UCSD-AML1 (cell line): ENCODE data around the gene SGCB.

Experiments
- DNase-seq: peaks from one replicate; lab custom pipeline; 2025; ENCODE audit not compliant: unreplicated experiment; lab: John Stamatoyannopoulos, UW

Gene SGCB

GRCh38 chr4:52028970-52029369, 9.1 kb downstream of the SGCB start:
- DNase-seq: no peak

DNA sequence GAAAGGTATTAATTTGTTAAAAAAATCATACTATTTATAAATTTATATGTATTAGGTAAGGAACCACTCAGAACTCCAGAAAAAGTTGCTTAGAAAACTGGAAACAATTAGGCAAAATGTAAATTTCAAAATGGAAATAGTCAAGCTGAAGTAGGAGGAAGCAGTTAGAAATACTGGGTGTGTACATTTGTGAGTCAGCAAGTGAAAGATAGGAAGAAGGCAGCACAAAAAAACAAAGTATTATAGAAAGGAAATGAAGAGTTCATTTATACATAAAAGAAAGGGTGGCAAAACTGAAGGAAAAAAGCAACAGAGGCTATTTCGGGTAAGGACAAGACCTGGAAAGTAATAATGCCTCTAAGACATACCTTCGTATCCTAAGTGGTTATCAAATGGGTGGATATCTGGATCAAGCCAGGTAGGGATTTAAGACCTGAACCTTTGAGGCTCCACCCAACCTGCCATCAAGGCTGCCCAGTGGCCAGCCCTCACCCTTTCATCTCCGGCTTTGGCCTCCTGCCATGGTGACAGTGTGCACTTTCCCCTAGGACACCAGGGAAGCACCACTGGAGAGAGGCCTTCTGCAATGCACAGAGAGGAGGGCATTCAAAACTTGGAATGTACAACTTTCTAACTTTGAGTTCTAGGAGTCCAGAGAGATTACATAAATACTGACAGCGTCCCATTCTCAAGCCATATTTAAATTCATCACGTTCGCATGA, 18.0 kb downstream of the SGCB start, which contains the start of gene LRRC66:
LRRC66 (minus strand) TSS at position 428 of the 722 bp plus-strand sequence. CDS start 2,750 bp downstream, outside the sequence.
- DNase-seq: no peak

GRCh38 chr4:52017814-52018213, 20.3 kb downstream of the SGCB start:
- no peak for DNase-seq

DNA sequence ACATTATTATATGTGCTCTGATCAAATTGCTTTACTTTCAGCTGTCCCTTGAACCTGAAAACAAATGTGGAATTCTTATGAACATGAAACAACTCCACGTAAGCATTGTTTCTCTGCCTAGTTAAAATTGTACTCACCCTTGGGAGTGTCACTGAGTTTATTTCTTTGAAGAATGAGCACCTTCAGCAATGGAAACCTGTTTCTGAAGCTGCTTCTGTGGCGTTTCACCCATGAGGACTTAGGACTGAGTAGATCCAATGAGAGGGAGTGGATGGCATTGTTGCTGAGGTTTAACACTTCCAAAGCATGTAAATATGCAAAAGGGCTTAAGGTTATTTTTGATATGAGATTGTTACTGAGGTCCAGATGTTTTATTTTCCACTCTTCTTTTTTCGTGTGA, 21.1 kb downstream of the SGCB start:
- no peak for DNase-seq

DNA sequence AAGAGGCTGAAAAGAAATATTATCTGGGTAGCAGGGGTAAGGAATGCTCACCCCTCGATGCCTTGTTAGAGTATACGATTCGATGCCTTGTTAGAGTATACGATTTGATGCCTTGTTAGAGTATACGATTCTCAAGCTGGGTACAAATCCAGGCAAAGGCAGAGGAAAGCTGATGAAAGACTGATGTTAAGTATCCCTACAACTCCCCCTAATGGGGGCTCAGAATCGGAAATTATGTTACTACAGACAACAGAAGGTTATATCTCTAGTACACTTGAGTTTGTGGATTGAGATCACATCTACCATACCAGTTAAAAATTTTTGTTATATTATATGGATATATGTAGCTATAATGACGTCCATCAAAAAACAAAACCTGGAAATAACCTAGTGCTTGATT, 22.7 kb downstream of the SGCB start:
- no peak for DNase-seq

GRCh38 chr4:52014903-52015302, 23.2 kb downstream of the SGCB start:
- no peak for DNase-seq

GRCh38 chr4:52012651-52013050, 25.4 kb downstream of the SGCB start:
- DNase-seq: no peak

DNA sequence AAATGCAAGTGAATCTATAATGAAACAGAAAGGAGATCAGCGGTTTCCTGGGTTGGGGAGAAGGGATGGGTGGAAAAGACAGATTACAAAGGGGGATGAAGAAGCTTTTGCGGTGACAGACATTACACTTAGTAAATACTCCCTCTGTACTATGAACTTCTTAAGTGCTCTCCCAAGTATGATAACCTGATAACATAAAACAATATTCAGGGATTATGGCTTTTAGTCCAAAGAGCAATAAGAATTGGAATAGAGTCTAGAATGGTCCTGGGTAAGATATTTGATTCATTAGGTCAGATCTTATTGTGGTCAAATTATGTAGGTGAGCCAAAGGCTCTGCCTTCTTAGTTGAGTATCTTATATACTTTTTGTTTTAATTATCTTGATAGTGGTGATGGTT, 27.1 kb downstream of the SGCB start:
- DNase-seq: no peak

DNA sequence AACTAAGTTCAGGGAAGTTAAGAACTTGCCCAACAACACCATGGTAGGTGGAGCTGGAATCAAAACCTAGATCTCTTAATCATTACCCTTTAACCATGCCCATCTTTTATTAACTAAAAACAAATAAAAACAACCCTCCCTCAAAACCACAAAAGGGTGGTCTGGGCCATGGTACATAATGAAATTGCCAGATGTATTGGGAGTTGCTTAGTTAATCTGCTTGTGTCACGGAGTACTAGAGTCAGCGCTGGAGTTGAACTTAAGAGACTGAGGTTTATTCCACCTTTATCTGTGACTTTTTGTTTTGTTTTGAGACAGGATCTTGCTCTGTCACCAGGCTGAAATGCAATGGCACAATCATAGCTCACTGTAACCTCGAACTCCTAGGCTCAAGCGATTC, 31.2 kb downstream of the SGCB start:
- no peak for DNase-seq

DNA sequence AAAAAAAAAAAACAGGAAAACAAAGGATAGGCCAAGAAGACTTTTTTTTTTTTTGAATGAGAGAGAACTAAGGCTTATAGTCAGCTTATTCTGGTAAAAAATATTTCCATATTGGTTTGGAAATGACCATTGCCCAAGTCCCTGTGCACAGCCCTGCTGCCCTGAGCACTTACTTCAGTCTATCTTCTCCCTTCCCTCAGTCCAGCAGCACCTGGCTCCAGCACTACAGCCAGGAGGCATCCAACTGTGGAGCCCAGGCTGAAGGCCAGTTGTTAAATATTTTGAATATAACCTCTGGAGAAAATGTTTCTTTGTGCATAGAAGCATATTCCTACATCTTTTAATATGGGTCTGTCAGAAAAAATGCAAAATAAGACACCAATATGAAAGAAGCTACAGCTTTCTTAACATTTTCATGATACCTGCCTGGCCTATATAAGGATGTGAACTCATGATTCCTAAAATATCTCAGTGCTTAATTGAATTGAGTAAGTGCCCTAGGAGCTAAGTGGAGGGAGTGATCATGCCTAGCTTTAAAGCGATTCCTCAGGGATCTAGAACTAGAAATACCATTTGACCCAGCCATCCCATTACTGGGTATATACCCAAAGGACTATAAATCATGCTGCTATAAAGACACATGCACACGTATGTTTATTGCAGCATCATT, 32.4 kb downstream of the SGCB start:
- no peak for DNase-seq

- DNase-seq: no peak
Measured at GRCh38 chr4:52004414-52004813, 33.7 kb downstream of the SGCB start.

- DNase-seq: no peak
Measured at GRCh38 chr4:52001616-52002015, 36.5 kb downstream of the SGCB start.

GRCh38 chr4:51999250-51999649, 38.8 kb downstream of the SGCB start:
- DNase-seq: no peak

DNA sequence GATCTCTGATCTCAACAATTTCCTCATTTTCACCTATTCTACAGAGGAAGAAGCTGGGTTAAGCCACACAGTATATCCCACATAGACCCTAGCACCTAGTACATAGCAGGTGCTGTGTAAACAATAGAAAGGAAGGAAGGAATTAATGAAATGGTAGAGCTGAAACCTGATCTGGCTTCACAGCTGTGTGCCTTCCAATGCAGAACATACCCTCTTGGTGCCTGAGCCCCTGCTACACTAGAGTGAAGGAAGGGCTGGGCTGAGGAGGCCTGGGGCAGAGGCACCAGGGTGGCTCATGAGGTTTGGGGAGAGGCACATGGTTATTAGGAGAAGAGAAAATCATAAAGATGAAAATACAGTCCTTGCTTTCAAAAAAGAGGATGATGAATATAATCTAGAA, 39.3 kb downstream of the SGCB start:
- DNase-seq: no peak

GRCh38 chr4:51997647-51998046, 40.5 kb downstream of the SGCB start:
- DNase-seq: no peak

DNA sequence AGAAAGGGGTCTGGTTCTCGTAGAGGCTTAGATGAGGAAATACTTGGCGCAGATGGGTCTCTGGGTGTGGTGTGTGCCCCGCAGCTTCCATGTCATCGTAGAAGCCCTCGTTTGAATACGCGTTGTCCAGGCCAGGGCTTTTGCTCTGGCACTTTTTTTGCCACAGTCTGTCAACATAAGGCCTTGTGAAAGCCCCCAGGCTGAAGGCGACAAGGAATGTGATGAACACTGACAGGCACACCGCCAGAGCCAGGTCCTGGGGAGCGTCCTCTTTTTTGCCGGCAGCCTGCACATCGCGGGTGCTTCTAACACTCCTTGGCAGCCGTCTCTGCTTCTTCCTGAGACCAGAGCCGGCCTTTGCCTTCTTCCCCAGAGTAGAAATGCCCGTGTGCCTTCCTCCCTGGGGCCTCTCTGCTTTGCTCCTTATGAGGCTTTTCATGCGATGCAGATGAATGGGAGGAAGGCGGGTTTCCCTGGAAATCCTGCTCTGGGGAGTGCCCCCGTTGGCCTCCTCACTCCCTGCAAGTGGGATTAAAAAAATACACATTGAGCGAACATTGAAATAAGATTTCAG, 42.4 kb downstream of the SGCB start:
- no peak for DNase-seq
